K562 (cell line): ENCODE measurements around the gene ZC3HAV1L. TPM values are rescaled to one million over a fixed set of nuclear protein-coding genes. Genes with fewer than 3 reads are reported as not detected.

Source experiments
- ATAC-seq: fragments of 200-7000 bp; cut with Tn5 transposase; 3 replicates; pipeline ENCODE4 v1.9.1; 2020; ENCODE audit warnings: moderate library complexity
- BruUV-seq: library from RNA; stranded (reverse); fragments of 400-500 nt; replicated peaks from 2 replicates; lab custom pipeline; 2021; lab: Mats Ljungman, UMichigan
- CTCF ChIA-PET: fragments of 300-600 bp; formaldehyde crosslinking; extraction: SDS; loops from one replicate; lab custom pipeline; 2021; ENCODE audit warnings: low intra/inter-chr PET ratio; lab: Yijun Ruan, JAX
- POLR2A ChIA-PET: fragments of 300-600, 350-650 bp; sonication (Branson Sonifier 250); formaldehyde crosslinking; extraction: SDS; loops from one replicate; lab custom pipeline; 2021; ENCODE audit warnings: antibody characterized with exemption, inconsistent platforms; lab: Yijun Ruan, JAX
- DNase-seq, 4 experiments: peaks; one replicate each; pipeline versions ENCODE4 v3.0.0 to v3.0.0-alpha.2; 2011 to 2018; ENCODE audit warnings: low spot score in 3 of 4, mixed read lengths in 3 of 4; ENCODE audit errors: extremely low read depth in 1 of 4
- FAIRE-seq: peaks from 2 replicates; lab custom pipeline; 2011; peaks lifted over from hg19 to GRCh38; lab: Jason Lieb, UNC
- H2AFZ ChIP-seq: 2 replicates; pipeline ENCODE4 v1.6.0; 2011; ENCODE audit warnings: low read depth, low read length, control low read depth, inconsistent platforms
- H3K27ac ChIP-seq: fragments of 200-600 bp; 3 replicates; pipeline ENCODE4 v1.8.0; 2011; ENCODE audit warnings: low read depth, mild to moderate bottlenecking, control low read depth, inconsistent platforms, low read length, moderate library complexity, mixed read lengths; ENCODE audit errors: extremely low read depth
- H3K27me3 ChIP-seq, 2 experiments: fragments of 300-600 bp in 1 of 2; 2 replicates in 1 of 2; 3 replicates in 1 of 2; pipeline versions ENCODE4 v1.6.0 to v1.8.0; 2011; ENCODE audit warnings: inconsistent platforms in 2 of 2, low read length in 2 of 2, mild to moderate bottlenecking in 1 of 2, mixed read lengths in 1 of 2, moderate library complexity in 1 of 2; ENCODE audit not compliant: control insufficient read depth in 2 of 2, insufficient read depth in 2 of 2
- H3K36me3 ChIP-seq: fragments of 300-600 bp; 3 replicates; pipeline ENCODE4 v1.8.0; 2011; ENCODE audit warnings: mild to moderate bottlenecking, low read length, inconsistent platforms; ENCODE audit not compliant: control insufficient read depth, insufficient read depth
- H3K4me1 ChIP-seq, 2 experiments: fragments of 200-600 bp in 1 of 2; replicated peaks in 1 of 2; 2 replicates in 1 of 2; 3 replicates in 1 of 2; pipeline versions ENCODE4 v1.5.1 to v1.8.0; 2011; ENCODE audit warnings: inconsistent platforms in 2 of 2, low read length in 2 of 2, mild to moderate bottlenecking in 1 of 2, mixed read lengths in 1 of 2, moderate library complexity in 1 of 2; ENCODE audit not compliant: control insufficient read depth in 2 of 2, insufficient read depth in 2 of 2
- H3K4me2 ChIP-seq: 2 replicates; pipeline ENCODE4 v1.6.1; 2011; ENCODE audit warnings: low read length, control low read depth, inconsistent platforms, mixed read lengths; ENCODE audit not compliant: insufficient read depth
- H3K4me3 ChIP-seq: fragments of 200-600 bp; sonication (generic), shearing (Covaris generic); 2 replicates; pipeline ENCODE4 v1.5.1; 2016; ENCODE audit warnings: control low read depth, inconsistent platforms
- H3K79me2 ChIP-seq: fragments of 200-600 bp; 3 replicates; pipeline ENCODE4 v1.8.0; 2011; ENCODE audit warnings: low read length, inconsistent platforms; ENCODE audit not compliant: control insufficient read depth, insufficient read depth
- H3K9ac ChIP-seq, 2 experiments: 2 replicates each; pipeline versions ENCODE4 v1.6.0 to v1.6.1; 2011; ENCODE audit warnings: low read depth in 2 of 2, low read length in 2 of 2, control low read depth in 1 of 2, inconsistent platforms in 1 of 2, mild to moderate bottlenecking in 1 of 2, mixed read lengths in 1 of 2; ENCODE audit not compliant: insufficient read depth in 1 of 2
- H3K9me1 ChIP-seq: one replicate; pipeline ENCODE4 v1.6.0; 2011; ENCODE audit warnings: inconsistent platforms, mild to moderate bottlenecking, low read length, moderate library complexity; ENCODE audit not compliant: control insufficient read depth, insufficient read depth
- H3K9me3 ChIP-seq: replicated peaks from 2 replicates; pipeline ENCODE4 v1.5.1; 2011; ENCODE audit warnings: low read depth, low read length, inconsistent platforms; ENCODE audit not compliant: control insufficient read depth, insufficient read depth
- H4K20me1 ChIP-seq: replicated peaks from 2 replicates; pipeline ENCODE4 v1.6.1; 2011; ENCODE audit warnings: low read length, inconsistent platforms, mixed read lengths; ENCODE audit not compliant: control insufficient read depth, insufficient read depth
- ETS2 ChIP-seq: IDR thresholded peaks from 2 replicates; pipeline ENCODE4 v1.6.1; 2016; ENCODE audit warnings: borderline replicate concordance, missing genetic modification characterization, mild to moderate bottlenecking, moderate library complexity, missing compliant biosample characterization; ENCODE audit not compliant: poor library complexity, severe bottlenecking
- FOXA3 ChIP-seq, 2 experiments: fragments of 450-650 bp in 1 of 2; sonication (generic) in 1 of 2; formaldehyde crosslinking; IDR thresholded peaks in 1 of 2; conservative IDR thresholded peaks in 1 of 2; 2 replicates each; pipeline versions ENCODE4 v1.4.0 to v1.8.0; 2020 to 2022; ENCODE audit warnings: mild to moderate bottlenecking in 2 of 2, missing genetic modification reagents in 1 of 2
- HIVEP1 ChIP-seq: fragments of 250-450 bp; sonication (Bioruptor Pico); IDR thresholded peaks from 2 replicates; pipeline ENCODE4 v1.4.0; 2020; ENCODE audit warnings: mild to moderate bottlenecking
- SMC3 ChIP-seq: conservative IDR thresholded peaks from 2 replicates; pipeline ENCODE4 v1.6.1; 2011; ENCODE audit warnings: low read depth, low read length, improper control_type of control experiment; ENCODE audit not compliant: insufficient read depth
- WGBS: fragments of 100-300 bp; shearing (Covaris generic); methylation state at CpG from one replicate; pipeline ENCODE4 v1.1.6; 2016; ENCODE audit warnings: low coverage, mixed read lengths; ENCODE audit not compliant: insufficient coverage; ENCODE audit errors: missing lambda C conversion rate; 5-methylcytosine and 5-hydroxymethylcytosine counted together
- in situ Hi-C: fragments of 300-500 bp; cut with MboI; formaldehyde crosslinking; loops from 4 replicates; pipeline ENCODE4 v1.15.0; 2018; ENCODE audit warnings: inconsistent platforms, mixed read lengths
- intact Hi-C: fragments of 100-400 bp; cut with micrococcal nuclease; formaldehyde crosslinking; loops from 2 replicates; pipeline ENCODE4 v1.14.2; 2022
- polyA plus RNA-seq, 8 experiments: library from polyadenylated mRNA; depleted of rRNA in 4 of 8; stranded (reverse) in 5 of 8; unstranded in 3 of 8; fragments of >200 nt; fragmentation: Nextera tagmentation in 2 of 8; fragmentation: Illumina TruSeq in 1 of 8; extraction: Ambion mirVana in 2 of 8; extraction: Trizol in 1 of 8; gene quantifications; 2 replicates each; pipeline versions ENCODE4 v1.2.1 to v1.2.3, GENCODE V29; 2011 to 2014; ENCODE audit warnings: inconsistent platforms in 1 of 8, missing spikeins in 1 of 8
- total RNA-seq, 7 experiments: library from RNA; depleted of rRNA in 6 of 7; stranded (reverse); fragments of >200 nt in 6 of 7; fragmentation: Illumina TruSeq in 2 of 7; extraction: Trizol in 2 of 7; gene quantifications; 2 replicates each; pipeline versions ENCODE4 v1.2.1 to v1.2.3, GENCODE V29; 2011 to 2021; ENCODE audit warnings: low replicate concordance in 1 of 7

The ZC3HAV1L gene
- total and polyA plus RNA-seq, 9 of the 15 experiments (the other 6 are each of a cell fraction or from before 2014, with no cell fraction given): not detected

- no peak for TF ChIP-seq ETS2 (tag)
Measured at GRCh38 chr7:139072796-139073195, 37.0 kb upstream of the ZC3HAV1L start (continued).

DNA sequence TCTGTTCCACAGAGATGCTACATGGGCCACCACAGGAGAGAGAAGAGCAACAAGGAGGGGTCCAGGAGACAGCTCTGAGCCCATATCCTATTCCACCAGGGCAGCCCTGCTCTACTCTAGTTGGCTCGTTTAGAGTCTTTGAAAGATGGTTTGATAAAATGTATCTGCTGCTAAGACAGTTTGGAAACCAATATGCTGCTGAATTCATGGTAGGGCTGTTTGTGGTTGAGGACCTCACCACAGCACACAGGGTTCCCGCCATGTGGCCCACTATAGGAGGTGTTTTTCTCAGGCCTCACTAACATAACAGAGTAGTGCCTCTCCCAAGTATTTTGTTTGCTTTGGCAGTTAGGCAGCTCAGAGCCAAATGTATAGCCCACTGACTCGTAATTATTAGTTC is 35.8 kb upstream of the ZC3HAV1L start:
- ATAC-seq (no peak), DNase-seq (no peak), FAIRE-seq (no peak)
- Histone ChIP-seq H3K9me1 (no peaks in the 10 kb centered on the region), H3K27me3 (no peaks in the 10 kb centered on the region), H3K4me3 (no peak overlapping the region), H3K79me2 (no peaks in the 10 kb centered on the region), H3K36me3 (peaks cover 86% of the 10 kb centered on the region), H3K9ac (no peak overlapping the region), H3K4me1 (peaks cover 0 to 3% of the 10 kb centered on the region in 2 experiments; a peak in 2 of 5 replicates), H3K27ac (no peak overlapping the region), H2AFZ (no peak overlapping the region)
- WGBS: 79% methylated on average over 3 of the region's 3 CpGs
- intact Hi-C loops (no loop called here), in situ Hi-C loops (no loop called here)
- TF ChIP-seq SMC3 (no peak), FOXA3 (CRISPR knock-in tag; conservative IDR thresholded peaks at IDR 0.05 in 1 of 2, IDR thresholded peaks at IDR 0.05 in 1 of 2) (0 out of 4 replicates have a peak, but pooled peaks of 1 of the 2 experiments have one; percentile 12), HIVEP1 (CRISPR knock-in tag) (no peak)
- TF ChIP-seq, all 486 proteins: peak for 1
- no peak overlapping the region for H3K4me2 ChIP-seq
- no peaks in the 10 kb centered on the region for H3K9me3 ChIP-seq
- no TSS peak for BruUV-seq
- 0 out of 2 replicates have a peak, but pooled peaks cover 8% of the 10 kb centered on the region for H4K20me1 ChIP-seq
- ChIA-PET POLR2A (interaction anchor here (0.6 to 1.1 kb wide), 4 partner anchors 11 to 1154 kb away, joined by 3 read pairs; no protein-coding TSS in a partner anchor), CTCF (no interaction called here)
